ENCODE measurements around the gene HBP1. TPM values are rescaled to one million over a fixed set of nuclear protein-coding genes. Genes with fewer than 3 reads are reported as not detected.

Gene HBP1
- polyA plus RNA-seq, 3 donors = 41.2 to 52.9 (median 44.7) TPM

DNA sequence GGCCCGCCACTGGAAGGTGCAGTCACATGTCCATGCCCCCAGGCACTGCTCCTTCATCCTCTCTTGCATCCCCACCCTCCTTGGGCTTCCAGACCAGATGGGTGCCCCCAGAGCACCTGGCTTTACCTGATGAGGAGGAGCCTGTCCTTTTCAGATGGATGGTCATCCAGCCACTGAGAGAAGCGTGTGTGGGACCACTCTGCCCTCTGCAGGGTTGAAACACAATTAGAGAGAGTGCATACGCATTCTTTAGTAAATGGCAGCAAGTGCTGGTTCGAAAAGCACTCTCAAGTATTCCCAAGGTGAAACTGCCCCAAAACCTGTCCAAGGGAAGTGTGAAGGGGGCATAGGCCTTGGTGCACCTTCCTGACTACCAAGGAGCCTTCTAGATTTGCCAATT is 41.6 kb downstream of the HBP1 start:
- no peaks in the 10 kb centered on the region for H3K27me3 ChIP-seq (ENCODE audit: control insufficient read depth in 2 of 2, insufficient read depth in 2 of 2, low read length in 2 of 2)
- Mint-ChIP-seq H3K36me3 (peaks cover 46 to 72% of the 10 kb centered on the region in 2 donors), H3K9me3 (peaks cover 3 to 10% (median 5%) of the 10 kb centered on the region in 7 donors), H3K27ac (no peak overlapping the region), H3K27me3 (ENCODE audit: low read depth in 3 of 3) (no peaks in the 10 kb centered on the region), H3K4me3 (no peak overlapping the region), H3K4me1 (peaks cover 6% of the 10 kb centered on the region)
- H2AFZ ChIP-seq (ENCODE audit: insufficient read depth, low read depth, low read length, poor library complexity, severe bottlenecking) = no peak overlapping the region
- no peak for DNase-seq
- H3K4me1 ChIP-seq (ENCODE audit: control insufficient read depth in 1 of 2, insufficient read depth in 2 of 2, low read length in 2 of 2) = no peaks in the 10 kb centered on the region
- H3K36me3 ChIP-seq (replicated peaks in 1 of 2; ENCODE audit: control insufficient read depth in 1 of 2, insufficient read depth in 2 of 2, low read length in 2 of 2) = peaks cover 40 to 60% of the 10 kb centered on the region in 2 donors
- H3K4me2 ChIP-seq (replicated peaks; ENCODE audit: extremely low read depth, low read length, poor library complexity, severe bottlenecking) = no peak overlapping the region
- H3K4me3 ChIP-seq (replicated peaks in 1 of 3; ENCODE audit: low read depth in 2 of 3, low read length in 3 of 3) = no peak overlapping the region
- intact Hi-C loops (cut with micrococcal nuclease) = no loop called here
- H4K20me1 ChIP-seq (ENCODE audit: insufficient read depth, low read length) = no peaks in the 10 kb centered on the region
- H3K79me2 ChIP-seq (ENCODE audit: insufficient read depth, low read length) = no peaks in the 10 kb centered on the region
- peaks cover 0 to 14% of the 10 kb centered on the region in 2 donors for H3K9me3 ChIP-seq (replicated peaks in 1 of 2; ENCODE audit: control insufficient read depth in 1 of 2, insufficient read depth in 1 of 2, low read length in 2 of 2)
- WGBS (ENCODE audit: insufficient coverage) = 94% methylated on average over 3 of the region's 4 CpGs
- no peak overlapping the region for H3K9ac ChIP-seq (ENCODE audit: insufficient read depth, low read length, poor library complexity, severe bottlenecking)
- H3K27ac ChIP-seq (ENCODE audit: low read depth in 1 of 2, low read length in 2 of 2) = no peak overlapping the region
- TF ChIP-seq, protein P1, sequence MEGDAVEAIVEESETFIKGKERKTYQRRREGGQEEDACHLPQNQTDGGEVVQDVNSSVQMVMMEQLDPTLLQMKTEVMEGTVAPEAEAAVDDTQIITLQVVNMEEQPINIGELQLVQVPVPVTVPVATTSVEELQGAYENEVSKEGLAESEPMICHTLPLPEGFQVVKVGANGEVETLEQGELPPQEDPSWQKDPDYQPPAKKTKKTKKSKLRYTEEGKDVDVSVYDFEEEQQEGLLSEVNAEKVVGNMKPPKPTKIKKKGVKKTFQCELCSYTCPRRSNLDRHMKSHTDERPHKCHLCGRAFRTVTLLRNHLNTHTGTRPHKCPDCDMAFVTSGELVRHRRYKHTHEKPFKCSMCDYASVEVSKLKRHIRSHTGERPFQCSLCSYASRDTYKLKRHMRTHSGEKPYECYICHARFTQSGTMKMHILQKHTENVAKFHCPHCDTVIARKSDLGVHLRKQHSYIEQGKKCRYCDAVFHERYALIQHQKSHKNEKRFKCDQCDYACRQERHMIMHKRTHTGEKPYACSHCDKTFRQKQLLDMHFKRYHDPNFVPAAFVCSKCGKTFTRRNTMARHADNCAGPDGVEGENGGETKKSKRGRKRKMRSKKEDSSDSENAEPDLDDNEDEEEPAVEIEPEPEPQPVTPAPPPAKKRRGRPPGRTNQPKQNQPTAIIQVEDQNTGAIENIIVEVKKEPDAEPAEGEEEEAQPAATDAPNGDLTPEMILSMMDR (IDR thresholded peaks at IDR 0.05) = no peak

DNA sequence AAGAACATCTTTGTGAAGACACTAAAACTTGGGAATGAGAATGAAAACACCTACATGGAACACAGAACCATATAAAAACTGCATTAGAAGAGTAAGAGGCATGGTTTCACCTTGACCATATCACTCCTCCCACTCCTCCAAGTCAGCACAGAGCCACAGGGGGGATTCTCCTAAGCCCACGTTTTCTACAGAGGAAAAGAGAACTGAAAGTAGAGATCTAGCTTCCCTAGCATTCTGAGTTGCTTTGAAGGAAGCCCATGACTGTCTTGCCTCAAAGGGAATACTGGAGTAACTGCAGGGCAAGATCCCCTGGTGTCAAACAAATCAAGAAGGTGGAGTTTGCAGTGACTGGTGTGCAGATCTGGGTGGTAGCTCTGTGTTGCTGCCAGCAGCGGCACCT is 43.9 kb downstream of the HBP1 start:
- H3K4me1 Mint-ChIP-seq = peaks cover 6% of the 10 kb centered on the region
- TF ChIP-seq, protein P1 (IDR thresholded peaks at IDR 0.05) = no peak
- Histone ChIP-seq H3K36me3 (replicated peaks in 1 of 2; ENCODE audit: control insufficient read depth in 1 of 2, insufficient read depth in 2 of 2, low read length in 2 of 2) (peaks cover 25 to 36% of the 10 kb centered on the region in 2 donors), H3K9me3 (replicated peaks in 1 of 2; ENCODE audit: control insufficient read depth in 1 of 2, insufficient read depth in 1 of 2, low read length in 2 of 2) (peaks cover 0 to 18% of the 10 kb centered on the region in 2 donors), H3K4me1 (ENCODE audit: control insufficient read depth in 1 of 2, insufficient read depth in 2 of 2, low read length in 2 of 2) (no peaks in the 10 kb centered on the region), H3K79me2 (ENCODE audit: insufficient read depth, low read length) (no peaks in the 10 kb centered on the region), H3K4me2 (replicated peaks; ENCODE audit: extremely low read depth, low read length, poor library complexity, severe bottlenecking) (no peak overlapping the region), H3K9ac (ENCODE audit: insufficient read depth, low read length, poor library complexity, severe bottlenecking) (no peak overlapping the region), H4K20me1 (ENCODE audit: insufficient read depth, low read length) (no peaks in the 10 kb centered on the region), H3K27me3 (ENCODE audit: control insufficient read depth in 2 of 2, insufficient read depth in 2 of 2, low read length in 2 of 2) (no peaks in the 10 kb centered on the region), H3K4me3 (replicated peaks in 1 of 3; ENCODE audit: low read depth in 2 of 3, low read length in 3 of 3) (no peak overlapping the region), H3K27ac (ENCODE audit: low read depth in 1 of 2, low read length in 2 of 2) (no peak overlapping the region), H2AFZ (ENCODE audit: insufficient read depth, low read depth, low read length, poor library complexity, severe bottlenecking) (no peak overlapping the region)
- peaks cover 31 to 59% of the 10 kb centered on the region in 2 donors for H3K36me3 Mint-ChIP-seq
- H3K27me3 Mint-ChIP-seq (ENCODE audit: low read depth in 3 of 3) = no peaks in the 10 kb centered on the region
- H3K4me3 Mint-ChIP-seq = no peak overlapping the region
- 0% methylated on average over 1 of the region's 2 CpGs for WGBS (ENCODE audit: insufficient coverage)
- DNase-seq = no peak
- H3K27ac Mint-ChIP-seq = peak overlapping the region in 2 of 7 donors; percentile 5 to 10
- H3K9me3 Mint-ChIP-seq = peaks cover 5 to 13% (median 6%) of the 10 kb centered on the region in 7 donors
- intact Hi-C loops (cut with micrococcal nuclease) = no loop called here
